ENCODE results near the gene PAK5.

PAK5 gene

DNA sequence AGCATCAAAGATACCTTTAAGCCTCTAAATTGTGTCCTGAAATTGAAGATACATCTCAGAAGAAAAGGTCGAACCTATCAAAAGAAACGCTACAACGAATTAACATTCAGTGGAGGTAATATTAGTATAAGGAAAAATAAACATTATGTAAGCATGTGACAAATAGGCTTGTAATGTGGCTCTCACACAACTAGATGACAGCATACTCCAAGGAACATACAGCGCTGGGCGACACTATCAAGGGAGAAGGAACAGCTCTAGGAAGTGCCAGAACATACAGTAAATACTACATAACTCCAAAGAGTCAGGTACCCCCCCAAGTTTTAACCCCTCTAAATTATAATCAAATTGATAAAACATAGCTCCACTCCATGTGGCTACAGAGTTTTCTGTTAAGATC, 220.9 kb downstream of the PAK5 start:
- no peak for DNase-seq (ENCODE audit: low read depth in 2 of 2, low spot score in 1 of 2)

DNA sequence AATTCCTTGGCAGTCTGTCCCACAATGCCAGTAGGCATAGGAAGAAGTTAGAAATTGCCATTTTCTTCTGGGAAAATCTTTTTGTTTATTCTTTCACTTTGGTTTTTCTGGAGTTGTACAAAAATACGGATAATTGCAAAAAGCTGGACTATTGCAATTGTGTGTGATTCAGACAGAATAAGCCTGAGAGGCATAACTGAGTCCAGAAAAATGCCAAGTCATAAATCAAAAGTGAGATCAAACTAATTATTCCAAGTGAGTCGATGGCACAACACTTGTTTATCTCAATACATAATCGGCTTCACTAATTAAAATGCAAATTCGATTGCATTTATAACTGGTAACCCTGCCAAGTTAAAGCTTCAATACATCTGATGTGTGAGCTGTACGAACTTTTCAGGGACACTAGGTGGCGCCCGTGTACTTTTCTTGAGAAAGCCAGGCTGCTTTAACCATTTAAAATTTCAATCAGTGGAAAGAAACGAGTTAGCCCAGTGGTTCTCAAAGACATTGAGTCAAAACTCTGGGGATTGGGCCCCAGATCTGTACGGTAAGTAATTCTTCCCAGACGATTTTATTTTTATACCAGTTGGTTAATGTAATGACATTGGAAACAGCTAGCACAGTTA, 221.9 kb downstream of the PAK5 start:
- DNase-seq (ENCODE audit: low read depth in 2 of 2, low spot score in 1 of 2), result no peak

DNA sequence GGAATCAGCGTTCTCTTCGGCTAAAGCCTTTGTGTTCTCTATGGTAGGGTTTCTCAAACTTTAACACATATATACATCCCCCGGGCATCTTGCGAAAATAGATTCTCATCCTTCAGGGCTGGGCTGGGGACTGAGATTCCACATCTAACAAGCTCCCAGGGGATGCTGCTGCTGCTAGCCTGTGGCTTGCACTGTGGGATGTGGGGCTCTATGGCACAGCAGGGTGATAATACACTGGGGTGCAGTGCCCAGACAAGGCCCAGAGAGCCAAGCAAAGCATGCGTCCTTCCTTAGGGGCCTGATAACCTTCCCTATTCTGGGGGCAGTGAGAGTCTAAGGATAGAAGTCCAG, 222.4 kb downstream of the PAK5 start:
- no peak for DNase-seq (ENCODE audit: low read depth in 2 of 2, low spot score in 1 of 2)

DNA sequence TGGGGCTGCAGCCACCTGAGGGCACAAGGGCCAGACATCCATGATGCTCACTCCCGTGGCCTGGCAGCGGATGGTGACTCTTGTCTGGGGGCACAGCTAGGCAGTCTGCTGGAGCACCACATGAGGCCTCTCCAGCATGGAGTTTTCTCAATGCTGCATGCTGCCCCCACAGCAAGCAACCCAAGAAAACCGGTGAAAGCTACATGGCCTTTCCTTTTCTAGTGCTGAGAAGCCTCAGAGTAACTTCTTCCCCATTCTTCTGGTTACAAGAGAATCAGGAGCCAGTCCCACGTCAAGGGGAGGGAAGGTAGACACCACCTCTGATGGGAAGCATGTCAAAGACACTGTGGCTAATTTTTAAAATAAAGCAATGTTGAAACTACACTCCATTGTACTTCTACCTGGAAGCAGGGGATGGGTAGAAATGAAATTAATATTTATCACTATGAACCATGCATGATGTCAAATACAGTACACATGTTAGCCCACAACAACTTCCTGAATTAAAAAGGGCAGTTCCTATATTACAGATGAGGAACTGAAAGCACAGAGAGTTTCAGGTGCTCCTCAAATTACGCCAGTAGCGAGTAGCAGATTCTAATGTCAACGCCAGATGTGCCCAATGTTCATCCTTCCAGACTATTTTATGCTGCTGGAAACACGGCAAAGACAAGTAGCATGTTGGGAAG, 223.0 kb downstream of the PAK5 start:
- no peak for DNase-seq (ENCODE audit: low read depth in 2 of 2, low spot score in 1 of 2)

DNA sequence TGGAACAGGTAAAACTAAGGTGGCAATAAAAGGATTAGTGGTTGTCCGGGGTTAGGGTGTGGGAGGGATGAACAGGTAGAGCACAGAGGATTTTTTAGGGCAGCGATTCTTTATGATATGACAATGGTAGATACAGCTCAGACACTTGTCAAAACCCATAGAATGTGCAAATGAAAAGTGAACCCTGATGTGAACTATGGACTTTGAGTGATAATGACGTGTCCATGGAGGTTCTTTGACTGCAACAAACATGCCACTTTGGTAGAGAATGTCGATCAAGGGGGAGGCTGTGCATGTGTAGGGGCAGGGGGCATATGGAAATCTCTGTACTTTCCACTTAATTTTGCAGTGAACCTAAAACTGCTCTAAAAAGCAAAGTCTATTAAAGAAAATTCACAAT, 223.8 kb downstream of the PAK5 start:
- no peak for DNase-seq (ENCODE audit: low read depth in 2 of 2, low spot score in 1 of 2)

DNA sequence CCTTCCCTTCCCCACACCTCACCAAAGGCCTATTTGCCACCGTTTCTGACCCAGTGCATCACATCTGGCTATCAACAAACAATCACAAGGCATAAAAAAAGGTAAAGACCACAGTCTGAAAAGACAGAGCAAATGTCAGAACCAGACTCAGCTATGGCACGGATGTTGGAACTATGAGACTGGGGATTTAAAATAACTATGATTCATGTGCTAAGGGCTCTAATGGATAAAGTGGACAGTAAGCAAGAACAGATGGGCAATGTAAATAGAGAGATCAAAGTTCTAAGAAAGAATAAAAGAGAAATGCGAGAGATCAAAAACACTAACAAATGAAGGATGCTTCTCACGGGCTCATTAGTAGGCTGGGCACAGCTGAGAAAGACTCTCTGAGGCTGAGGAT, 225.0 kb downstream of the PAK5 start:
- DNase-seq (ENCODE audit: low read depth in 2 of 2, low spot score in 1 of 2), result no peak

DNA sequence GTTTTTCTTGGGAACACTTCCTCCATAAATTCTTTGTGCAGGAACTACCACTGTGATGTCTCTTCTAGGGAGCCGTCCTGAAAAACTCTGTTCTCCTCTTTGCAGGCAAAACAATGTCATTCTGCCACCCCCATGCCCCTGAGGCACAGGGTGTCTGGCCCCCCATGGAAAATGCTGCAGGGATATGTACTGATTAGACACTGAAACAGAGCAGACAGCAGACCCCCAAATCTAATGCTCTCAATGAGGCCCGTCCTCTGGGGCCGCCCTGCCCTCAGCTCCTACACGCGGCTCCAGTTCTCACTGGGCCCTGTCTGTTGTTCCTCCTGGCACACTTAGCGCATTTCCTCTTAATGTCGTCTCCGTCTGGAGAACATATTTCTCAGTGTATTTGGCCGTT, 227.0 kb downstream of the PAK5 start:
- DNase-seq (ENCODE audit: low read depth in 2 of 2, low spot score in 1 of 2), result no peak

DNA sequence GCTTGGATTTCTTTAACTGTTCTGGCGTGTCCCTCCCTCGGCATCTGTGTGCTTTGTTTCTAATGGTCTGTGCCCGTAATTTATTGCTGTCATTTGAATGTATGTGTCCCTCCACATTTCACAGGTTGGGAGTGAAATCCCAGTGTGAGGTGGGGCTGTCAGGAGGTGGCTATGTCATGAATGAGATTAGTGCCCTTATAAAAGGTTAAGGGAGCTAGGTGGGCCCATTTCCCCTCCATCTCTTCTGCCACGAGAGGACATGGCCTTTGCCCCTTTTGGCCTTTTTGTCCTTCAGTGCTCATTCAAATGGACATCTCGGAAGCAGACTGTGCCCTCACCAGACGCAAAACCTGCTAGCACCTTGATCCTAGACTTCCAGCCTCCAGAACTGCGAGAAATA, 228.2 kb downstream of the PAK5 start:
- no peak for DNase-seq (ENCODE audit: low read depth in 2 of 2, low spot score in 1 of 2)

DNA sequence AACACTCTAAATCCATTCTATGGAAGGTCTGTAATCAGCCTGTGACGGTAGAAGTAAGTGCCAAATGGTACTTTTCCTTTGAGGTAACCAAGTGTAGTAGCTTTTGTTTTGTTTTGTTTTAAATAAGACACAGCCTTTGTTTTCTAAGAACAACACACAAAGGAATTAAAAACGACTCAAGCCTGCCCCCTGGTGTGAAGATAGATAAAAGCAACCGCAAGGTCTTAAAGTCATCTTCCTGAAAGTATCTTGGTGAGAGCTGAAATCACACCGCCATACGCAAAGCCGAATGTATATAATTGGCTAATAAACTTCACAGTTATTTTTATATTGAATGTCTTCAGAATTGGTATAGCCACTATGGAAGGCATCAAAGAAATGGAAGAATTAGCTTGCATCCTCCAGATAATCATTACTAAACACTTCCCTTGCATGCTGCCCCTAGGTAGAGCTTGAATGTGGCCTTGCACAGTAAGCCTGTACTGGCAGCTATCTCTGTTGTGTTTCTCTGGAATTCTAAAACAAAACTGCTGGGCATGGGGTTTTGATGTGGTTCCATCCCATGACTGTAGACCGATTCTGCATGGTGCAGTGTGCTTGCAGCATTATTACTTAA, 228.9 kb downstream of the PAK5 start:
- DNase-seq (ENCODE audit: low read depth in 2 of 2, low spot score in 1 of 2), result peak in 1 of 2 donors; percentile 2

DNA sequence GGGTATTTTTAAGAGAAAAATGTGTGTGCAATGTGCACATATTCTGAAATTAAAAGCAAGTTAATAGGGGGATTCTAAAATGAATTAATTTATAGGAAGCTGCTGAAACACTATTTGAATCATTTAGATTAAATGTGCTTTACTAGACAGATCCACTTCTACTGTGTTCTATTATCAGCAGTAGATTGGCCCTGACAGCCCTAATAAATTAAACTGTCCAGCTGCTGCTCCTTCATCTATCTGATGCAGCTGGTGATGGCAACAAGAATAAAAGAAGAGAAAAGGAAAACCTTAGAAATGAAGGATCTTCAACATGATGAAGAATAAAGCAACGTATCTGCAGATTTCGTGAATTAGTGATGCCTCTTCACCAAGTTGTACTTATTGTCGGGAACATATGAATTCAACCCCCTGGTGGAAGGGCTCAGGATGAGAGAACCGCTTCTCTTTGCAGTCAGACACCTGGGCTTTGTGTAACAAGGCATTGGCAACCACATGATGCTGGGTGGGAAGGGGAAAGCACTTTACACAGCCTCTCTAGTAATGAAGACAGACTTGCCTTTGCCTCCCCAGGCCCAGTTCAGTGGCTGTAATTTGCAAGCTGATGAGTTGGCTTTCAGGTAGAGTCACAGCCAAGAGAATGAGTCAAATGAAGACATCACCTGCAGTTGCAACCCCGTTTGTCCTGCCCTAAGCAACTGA, 230.1 kb downstream of the PAK5 start:
- no peak for DNase-seq (ENCODE audit: low read depth in 2 of 2, low spot score in 1 of 2)

DNA sequence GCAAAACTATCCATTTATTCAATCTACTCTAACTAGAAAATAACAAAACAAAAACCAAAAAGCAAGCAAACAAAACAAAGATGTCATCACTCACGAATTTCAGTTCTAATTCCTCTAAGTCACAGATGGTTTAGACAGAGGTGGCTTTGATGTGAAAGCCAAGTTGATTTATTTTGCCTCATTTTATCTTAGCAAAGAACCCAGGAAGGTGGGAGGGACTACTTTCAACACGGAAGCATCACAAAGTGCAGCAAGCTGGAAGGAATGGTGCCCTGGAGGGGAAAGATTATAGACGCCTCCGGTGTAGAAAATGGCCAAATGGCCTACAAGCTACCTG, 236.1 kb downstream of the PAK5 start:
- no peak for DNase-seq (ENCODE audit: low read depth in 2 of 2, low spot score in 1 of 2)

DNA sequence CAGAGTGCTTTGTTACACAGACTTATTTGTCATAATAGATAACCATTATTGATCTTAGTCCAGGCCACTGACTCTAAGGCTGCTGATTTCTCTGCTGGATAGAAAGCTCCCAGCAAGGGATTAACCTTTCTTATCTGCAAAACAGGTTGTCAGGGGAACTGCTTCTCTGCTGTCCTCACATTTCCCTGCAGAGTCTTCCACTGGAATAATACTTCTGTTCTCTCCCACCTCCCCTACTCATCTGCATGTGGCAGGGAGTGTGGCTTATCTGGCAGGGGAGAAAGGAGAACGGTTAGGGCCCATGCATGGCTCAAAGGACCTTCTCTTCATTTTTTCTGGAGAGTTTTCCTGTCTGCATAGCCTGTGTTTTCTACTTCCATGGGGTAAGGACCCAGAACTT, 238.3 kb downstream of the PAK5 start:
- DNase-seq (ENCODE audit: low read depth in 2 of 2, low spot score in 1 of 2), result no peak

DNA sequence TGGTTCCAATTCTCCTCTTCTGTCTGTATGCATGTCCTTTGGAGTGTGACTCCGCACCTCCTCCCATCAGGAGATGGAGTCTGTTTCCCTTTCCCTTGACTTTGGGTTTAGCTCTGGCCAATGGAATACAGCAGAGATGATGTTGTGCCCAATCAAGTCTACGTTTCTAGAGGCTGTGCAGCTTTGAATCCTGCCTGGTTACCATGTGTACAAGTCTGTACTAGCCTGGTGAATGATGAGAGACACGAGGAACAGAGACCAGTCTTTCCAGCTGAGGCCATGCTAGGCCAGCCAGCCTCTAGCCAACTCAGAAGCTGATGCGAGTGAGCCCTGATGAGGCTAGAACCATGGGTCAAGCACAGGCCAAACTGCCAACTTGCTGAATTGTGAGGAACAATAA, 241.3 kb downstream of the PAK5 start:
- DNase-seq (ENCODE audit: low read depth in 2 of 2, low spot score in 1 of 2), result no peak

DNA sequence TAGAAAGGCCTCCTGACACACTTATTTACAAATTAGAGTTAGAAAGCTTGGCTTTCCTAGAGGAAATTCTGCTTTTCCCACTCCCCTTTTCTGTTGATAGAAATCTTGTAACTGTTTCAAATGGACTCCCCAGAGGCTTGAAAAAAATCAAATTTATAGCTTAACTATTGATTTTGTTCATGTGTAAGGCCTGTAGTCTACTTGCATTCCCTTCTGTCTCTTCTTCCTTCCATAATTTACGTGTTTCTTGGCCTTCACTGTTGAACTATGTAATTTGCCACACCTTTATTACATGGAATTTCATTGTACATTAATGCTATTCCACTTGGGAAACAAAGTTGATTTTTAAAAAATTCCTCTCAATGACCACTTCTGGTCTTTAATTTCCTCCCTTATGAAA, 243.1 kb downstream of the PAK5 start:
- no peak for DNase-seq (ENCODE audit: low read depth in 2 of 2, low spot score in 1 of 2)

DNA sequence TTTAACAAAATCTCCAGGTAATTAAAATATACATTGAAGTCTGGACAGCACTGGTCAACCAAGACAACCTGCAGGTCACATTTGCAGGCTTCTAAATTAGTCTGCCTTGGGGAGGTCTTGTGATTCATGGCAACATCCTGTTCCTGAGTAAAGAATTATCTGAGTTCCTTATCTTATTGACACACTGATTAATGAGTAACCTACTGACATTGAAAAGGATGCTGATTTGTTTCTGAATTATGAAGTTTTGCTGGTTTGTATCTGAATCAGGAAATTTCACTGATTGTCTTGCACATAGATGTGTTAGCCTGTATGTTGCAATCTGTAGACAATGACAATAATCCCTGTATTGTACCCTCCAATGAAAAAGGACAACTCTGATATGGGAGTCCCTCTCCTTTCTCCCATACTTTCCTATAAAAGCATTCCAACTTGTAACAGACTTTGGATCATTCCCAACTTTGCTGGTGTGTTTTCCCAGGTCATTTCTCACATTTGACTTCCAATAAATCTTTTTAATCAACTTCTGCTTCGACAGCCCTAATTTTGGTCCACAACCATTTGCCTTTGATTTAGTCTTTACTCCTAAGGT, 244.5 kb downstream of the PAK5 start:
- no peak for DNase-seq (ENCODE audit: low read depth in 2 of 2, low spot score in 1 of 2)

DNA sequence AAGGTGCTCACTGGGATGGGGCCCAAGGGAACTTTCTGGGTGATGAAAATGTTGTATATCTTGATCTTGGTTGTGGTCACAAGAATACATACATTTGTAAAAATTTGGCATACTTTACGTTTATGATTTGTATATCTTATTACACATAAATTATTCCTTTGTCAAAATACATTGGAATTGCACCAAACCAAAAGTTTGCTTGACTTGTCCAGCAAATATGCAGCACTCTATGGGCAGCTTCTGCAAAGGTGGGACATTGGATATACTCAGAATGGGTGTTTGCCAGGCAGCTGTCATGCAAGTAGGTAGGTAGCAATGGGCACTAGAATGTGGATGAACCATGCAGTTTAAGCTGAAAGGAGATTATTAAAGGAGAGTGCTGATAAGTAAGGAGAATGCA, 246.5 kb downstream of the PAK5 start:
- DNase-seq (ENCODE audit: low read depth in 2 of 2, low spot score in 1 of 2), result no peak

DNA sequence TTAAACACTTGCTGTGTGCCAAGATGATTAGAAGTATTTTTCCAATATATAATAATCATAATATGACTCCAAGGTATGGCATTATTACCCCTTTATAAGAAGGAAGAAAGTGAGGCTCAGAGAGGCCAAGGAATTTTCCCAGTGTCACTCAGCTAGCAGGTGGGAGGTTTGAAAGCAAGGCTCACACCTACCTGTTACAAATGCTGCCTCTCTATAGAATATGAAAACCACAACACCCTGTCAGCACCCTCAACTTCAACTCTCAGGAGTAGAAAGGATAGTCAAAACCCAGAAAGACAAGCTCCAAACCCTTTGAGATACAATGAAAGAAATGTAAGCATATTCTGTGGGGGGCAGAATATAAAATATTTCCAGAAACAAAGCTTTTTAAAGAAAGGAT, 247.8 kb downstream of the PAK5 start:
- DNase-seq (ENCODE audit: low read depth in 2 of 2, low spot score in 1 of 2), result no peak

DNA sequence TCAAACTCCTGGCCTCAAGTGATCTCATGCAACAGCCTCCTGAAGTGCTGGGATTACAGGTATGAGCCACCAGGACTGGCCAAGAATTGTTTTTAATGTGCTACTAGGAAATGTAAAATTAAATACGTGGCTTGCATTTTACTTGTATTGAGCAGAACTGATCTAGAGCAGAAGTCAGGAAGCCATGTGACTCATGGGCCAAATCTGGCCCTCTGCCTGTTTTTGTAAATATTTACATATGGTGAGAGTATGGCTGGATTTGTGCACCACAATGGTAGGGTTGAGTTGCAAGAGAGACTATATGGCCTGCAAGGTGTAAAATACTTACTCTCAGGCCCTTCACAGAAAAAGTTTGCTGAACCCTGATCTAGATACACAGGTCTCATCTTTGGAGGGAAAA, 248.7 kb downstream of the PAK5 start:
- no peak for DNase-seq (ENCODE audit: low read depth in 2 of 2, low spot score in 1 of 2)

DNA sequence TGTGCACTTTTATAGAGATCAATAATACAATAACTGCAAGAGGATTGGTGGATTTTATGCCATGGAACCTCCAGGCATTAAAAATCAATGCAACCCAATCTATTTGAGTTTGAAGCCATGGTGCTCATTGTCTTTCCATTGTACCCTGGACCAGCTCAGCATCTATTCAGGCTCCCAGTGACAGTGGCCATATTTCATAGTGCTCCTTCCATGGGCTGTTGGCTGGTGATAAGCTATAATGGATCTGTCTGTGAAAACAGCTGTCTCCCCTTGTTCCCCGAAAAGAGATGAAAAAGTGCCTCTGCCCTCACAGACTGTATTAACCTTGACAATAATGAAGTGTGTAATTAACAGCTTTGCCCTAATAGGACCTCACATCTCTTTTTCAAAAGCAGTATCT, 250.2 kb downstream of the PAK5 start:
- DNase-seq (ENCODE audit: low read depth in 2 of 2, low spot score in 1 of 2), result no peak

DNA sequence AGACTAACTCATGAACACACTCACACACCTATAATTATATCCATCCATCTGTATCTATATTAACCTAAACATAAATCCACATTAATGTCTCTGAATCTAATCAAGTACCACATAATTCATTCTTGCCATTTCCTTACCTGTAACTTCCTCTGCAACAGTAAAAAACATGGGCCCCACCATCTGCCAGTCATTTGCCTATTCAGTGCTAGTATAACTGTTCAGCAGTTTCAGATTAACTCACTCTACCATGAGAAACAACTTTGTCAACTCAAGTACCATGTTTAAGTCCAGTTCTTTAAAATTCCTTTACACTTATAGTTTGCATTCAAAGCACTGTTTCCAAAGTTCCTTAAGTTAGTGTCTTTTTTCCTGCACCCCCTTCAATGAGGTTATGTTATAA, 255.7 kb downstream of the PAK5 start:
- no peak for DNase-seq (ENCODE audit: low read depth in 2 of 2, low spot score in 1 of 2)

DNA sequence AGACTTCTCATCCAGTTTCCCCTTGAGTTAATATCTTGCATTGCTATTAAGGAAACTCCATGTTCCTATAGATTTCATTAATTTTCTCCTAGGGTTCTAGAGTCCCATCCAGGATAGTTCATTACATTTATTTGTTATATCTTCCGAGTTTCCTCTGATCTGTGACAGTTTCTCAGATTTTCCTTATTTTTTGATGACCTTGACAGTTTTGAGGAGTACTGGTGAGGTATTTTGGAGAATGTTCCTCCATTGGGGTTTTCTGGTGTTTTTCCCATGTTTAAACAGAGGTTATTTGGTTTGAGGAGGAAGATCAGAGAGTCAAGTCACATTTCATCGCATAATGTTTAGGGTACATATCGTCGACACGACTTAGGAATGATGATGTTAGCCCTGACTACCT, 256.7 kb downstream of the PAK5 start:
- DNase-seq (ENCODE audit: low read depth in 2 of 2, low spot score in 1 of 2), result no peak

DNA sequence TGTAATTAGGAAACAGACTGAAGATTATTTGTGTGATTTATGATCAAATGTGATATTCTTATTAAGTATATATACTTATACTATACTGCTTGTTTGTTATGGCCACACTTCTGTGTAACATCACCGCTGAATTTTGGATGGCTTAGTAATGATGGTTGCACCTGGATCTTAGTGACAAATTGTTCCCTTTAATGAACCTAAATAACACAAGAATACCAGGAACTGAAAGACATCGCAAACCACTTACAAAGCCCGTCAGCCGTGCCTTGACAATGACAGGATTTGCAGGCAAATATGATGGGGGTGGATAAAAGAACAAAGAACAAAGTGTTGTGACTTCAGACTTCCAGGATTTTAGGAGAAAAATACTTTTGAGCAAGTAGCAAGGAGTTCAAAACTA, 257.4 kb downstream of the PAK5 start:
- no peak for DNase-seq (ENCODE audit: low read depth in 2 of 2, low spot score in 1 of 2)
